K562 (cell line): Measurements from ENCODE around the gene DGCR8. TPM values are rescaled to one million over a fixed set of nuclear protein-coding genes. Genes with fewer than 3 reads are reported as not detected.

Experiments used
- CHCHD3 ChIP-seq: fragments of 250-450 bp; sonication (Bioruptor Pico); IDR thresholded peaks from 2 replicates; pipeline ENCODE4 v2.1.2; 2022; ENCODE audit warnings: mild to moderate bottlenecking
- CHD2 ChIP-seq: IDR thresholded peaks from 2 replicates; pipeline ENCODE4 v1.6.1; 2011; ENCODE audit warnings: low read depth, low read length
- DDX20 ChIP-seq: fragments of 450-650 bp; IDR thresholded peaks from 2 replicates; pipeline ENCODE4 v1.6.1; 2016; ENCODE audit warnings: missing genetic modification characterization, low read depth, mild to moderate bottlenecking, missing compliant biosample characterization, moderate library complexity
- DNMT1 ChIP-seq: fragments of 450-650 bp; IDR thresholded peaks from 2 replicates; pipeline ENCODE4 v1.6.1; 2016; ENCODE audit warnings: antibody characterized with exemption, mild to moderate bottlenecking
- GATA2 ChIP-seq: sonication (generic); formaldehyde crosslinking; IDR thresholded peaks from 2 replicates; pipeline ENCODE4 v1.4.0; 2020; ENCODE audit warnings: mild to moderate bottlenecking, missing genetic modification reagents
- HNRNPK ChIP-seq: fragments of 200-400 bp; formaldehyde crosslinking; IDR thresholded peaks from one replicate; pipeline ENCODE4 v1.6.1; 2018; ENCODE audit warnings: mild to moderate bottlenecking, low read depth, low read length; ENCODE audit not compliant: poor library complexity, severe bottlenecking
- KAT7 ChIP-seq: sonication (generic); formaldehyde crosslinking; IDR thresholded peaks from 2 replicates; pipeline ENCODE4 v1.8.0; 2022; ENCODE audit warnings: missing genetic modification reagents, mild to moderate bottlenecking, borderline replicate concordance
- MYNN ChIP-seq, 2 experiments: sonication (generic); formaldehyde crosslinking in 1 of 2; IDR thresholded peaks; 2 replicates each; pipeline versions ENCODE4 v1.5.0 to v1.6.1; 2016 to 2020; ENCODE audit warnings: antibody characterized with exemption in 1 of 2, missing genetic modification reagents in 1 of 2
- PCBP2 ChIP-seq: fragments of 200-400 bp; formaldehyde crosslinking; IDR thresholded peaks from 2 replicates; pipeline ENCODE4 v1.6.1; 2018; ENCODE audit warnings: low read length, low read depth, mild to moderate bottlenecking, moderate library complexity; ENCODE audit not compliant: poor library complexity, severe bottlenecking
- PREB ChIP-seq: sonication (generic); formaldehyde crosslinking; IDR thresholded peaks from 2 replicates; pipeline ENCODE4 v1.8.1; 2023; ENCODE audit warnings: mild to moderate bottlenecking, missing genetic modification reagents
- RNF219 ChIP-seq: fragments of 250-450 bp; sonication (Bioruptor Pico); IDR thresholded peaks from 2 replicates; pipeline ENCODE4 v1.5.0; 2022; ENCODE audit warnings: mild to moderate bottlenecking
- RUNX1 ChIP-seq: sonication (generic); IDR thresholded peaks from 2 replicates; pipeline ENCODE4 v1.6.1; 2016; ENCODE audit warnings: antibody characterized with exemption, low read depth
- SAFB ChIP-seq: fragments of 200-400 bp; formaldehyde crosslinking; IDR thresholded peaks from 2 replicates; pipeline ENCODE4 v1.6.1; 2017; ENCODE audit warnings: low read depth, low read length, borderline replicate concordance
- SIRT6 ChIP-seq: IDR thresholded peaks from one replicate; pipeline ENCODE4 v1.6.1; 2012; ENCODE audit warnings: low read depth, mild to moderate bottlenecking, control low read depth, inconsistent platforms, low read length, moderate library complexity
- SMAD1 ChIP-seq: fragments of 150-350 bp; IDR thresholded peaks from 2 replicates; pipeline ENCODE4 v1.6.1; 2014; ENCODE audit warnings: low read length, low read depth; ENCODE audit not compliant: partially characterized antibody
- SNAPC5 ChIP-seq: fragments of 250-450 bp; sonication (Bioruptor Pico); IDR thresholded peaks from 2 replicates; pipeline ENCODE4 v1.8.0; 2021; ENCODE audit warnings: moderate library complexity, mild to moderate bottlenecking, inconsistent platforms
- ZNF592 ChIP-seq: fragments of 450-650 bp; IDR thresholded peaks from 2 replicates; pipeline ENCODE4 v1.6.1; 2017; ENCODE audit warnings: antibody characterized with exemption, mild to moderate bottlenecking
- ZNF780A ChIP-seq: fragments of 250-450 bp; sonication (Bioruptor Pico); IDR thresholded peaks from 2 replicates; pipeline ENCODE4 v1.5.0; 2021; ENCODE audit warnings: mild to moderate bottlenecking
- polyA plus RNA-seq, 8 experiments: library from polyadenylated mRNA; depleted of rRNA in 4 of 8; stranded (reverse) in 5 of 8; unstranded in 3 of 8; fragments of >200 nt; fragmentation: Nextera tagmentation in 2 of 8; fragmentation: Illumina TruSeq in 1 of 8; extraction: Ambion mirVana in 2 of 8; extraction: Trizol in 1 of 8; gene quantifications; 2 replicates each; pipeline versions ENCODE4 v1.2.1 to v1.2.3, GENCODE V29; 2011 to 2014; ENCODE audit warnings: inconsistent platforms in 1 of 8, missing spikeins in 1 of 8
- total RNA-seq, 7 experiments: library from RNA; depleted of rRNA in 6 of 7; stranded (reverse); fragments of >200 nt in 6 of 7; fragmentation: Illumina TruSeq in 2 of 7; extraction: Trizol in 2 of 7; gene quantifications; 2 replicates each; pipeline versions ENCODE4 v1.2.1 to v1.2.3, GENCODE V29; 2011 to 2021; ENCODE audit warnings: low replicate concordance in 1 of 7

The DGCR8 gene
- total and polyA plus RNA-seq, 9 of the 15 experiments (the other 6 are each of a cell fraction or from before 2014, with no cell fraction given) = 5.9 to 144 (median 80.1) TPM

GRCh38 chr22:20111045-20111688 lies 31.1 kb downstream of the DGCR8 start (continued):
- no peak for TF ChIP-seq ZNF592
- no peak for TF ChIP-seq DDX20 (tag)
- no peak for TF ChIP-seq SAFB
- no peak for TF ChIP-seq SMAD1
- no peak for TF ChIP-seq RNF219
- TF ChIP-seq HNRNPK = no peak
- no peak for TF ChIP-seq RUNX1
- peak; percentile 60 for TF ChIP-seq CHD2
- peak; percentile 80 for TF ChIP-seq SIRT6
- no peak for TF ChIP-seq SNAPC5 (CRISPR knock-in tag)
- peak; percentile 73 for TF ChIP-seq CHCHD3 (CRISPR knock-in tag)
- TF ChIP-seq DNMT1 = no peak
- no peak for TF ChIP-seq KAT7
- no peak for TF ChIP-seq GATA2 (CRISPR knock-in tag)
- no peak for TF ChIP-seq PCBP2
- no peak for TF ChIP-seq MYNN (IDR thresholded peaks at IDR 0.05)
- TF ChIP-seq MYNN (CRISPR knock-in tag; IDR thresholded peaks at IDR 0.05) = no peak
- TF ChIP-seq ZNF780A (CRISPR knock-in tag) = no peak
- TF ChIP-seq PREB = no peak
